HUDEP-2 (cell line): ENCODE results near the gene YWHAG.
"Not testable (repeated sequence)": the region's sequence is repeated elsewhere in the genome, so short reads cannot be mapped to it uniquely, and the experiment has no call there.

Experiments
- DNase-seq, 76 experiments: peaks; one replicate each; lab custom pipeline; 2025; ENCODE audit not compliant: unreplicated experiment in 76 of 76; lab: John Stamatoyannopoulos, UW

Gene YWHAG

DNA sequence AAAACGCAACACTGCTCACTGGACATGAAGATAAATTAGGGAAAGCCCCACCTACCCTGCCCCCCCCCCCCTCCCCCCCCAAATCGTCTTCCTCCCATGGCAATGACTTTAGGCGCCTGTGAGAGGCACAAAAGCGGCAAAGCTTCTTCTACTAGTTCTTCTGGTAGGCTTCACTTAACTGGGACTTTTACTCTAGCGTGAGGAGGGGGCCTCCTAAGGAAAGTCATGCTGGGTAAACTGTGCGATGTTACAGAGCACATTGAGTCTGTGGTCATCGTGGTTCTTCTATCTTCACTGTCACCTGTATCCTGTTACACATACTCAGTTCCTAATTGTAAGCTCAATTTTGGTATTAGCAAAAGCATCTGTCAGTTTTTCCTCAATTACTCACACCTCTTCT, 31.2 kb downstream of the YWHAG start:
- DNase-seq = no peak

DNA sequence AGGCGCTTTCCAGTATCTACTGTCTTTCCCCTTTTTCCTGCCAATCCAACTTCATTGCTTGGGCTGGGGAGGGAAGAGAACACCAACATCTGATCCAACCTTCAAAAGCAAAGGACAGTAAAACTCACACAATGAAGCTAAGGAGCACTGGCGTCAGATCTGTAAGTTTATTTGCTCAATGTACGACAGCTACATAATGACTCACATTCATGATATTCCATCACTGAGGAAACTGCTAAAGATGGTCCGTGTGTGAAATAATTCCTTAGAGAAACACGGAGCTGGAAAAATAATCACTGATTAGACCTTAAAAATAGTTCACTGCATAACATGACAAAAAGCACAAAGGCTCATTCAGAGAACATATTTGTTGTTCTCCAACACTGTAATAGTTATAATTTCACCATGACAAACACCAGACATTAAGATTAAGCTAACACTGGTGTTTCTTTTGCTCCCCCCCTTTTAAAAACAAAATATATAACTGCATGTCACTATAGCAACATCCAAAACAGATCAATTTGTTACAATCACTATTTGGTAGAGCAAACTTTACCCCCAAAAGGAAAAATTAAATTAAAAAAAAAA, 32.1 kb downstream of the YWHAG start:
- no peak for DNase-seq

DNA sequence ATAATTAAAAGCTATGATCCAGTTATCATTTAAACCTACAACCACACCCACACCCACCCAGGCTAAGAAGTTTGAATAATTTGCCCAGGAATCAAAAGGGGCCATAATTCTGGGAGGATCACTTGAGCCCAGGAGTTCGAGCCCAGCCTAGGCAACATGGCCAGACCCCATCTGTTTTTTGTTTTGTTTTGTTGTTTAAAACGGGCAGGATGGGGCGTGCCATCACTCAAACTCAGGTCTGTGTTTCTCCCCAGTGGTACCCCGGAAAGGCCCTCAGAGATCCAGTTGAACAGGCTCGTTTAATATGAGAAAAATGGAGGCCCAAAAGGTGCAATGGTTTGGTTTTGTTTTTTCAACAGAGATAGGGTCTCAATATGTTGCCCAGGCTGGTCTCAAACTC, 33.0 kb downstream of the YWHAG start:
- no peak for DNase-seq

DNA sequence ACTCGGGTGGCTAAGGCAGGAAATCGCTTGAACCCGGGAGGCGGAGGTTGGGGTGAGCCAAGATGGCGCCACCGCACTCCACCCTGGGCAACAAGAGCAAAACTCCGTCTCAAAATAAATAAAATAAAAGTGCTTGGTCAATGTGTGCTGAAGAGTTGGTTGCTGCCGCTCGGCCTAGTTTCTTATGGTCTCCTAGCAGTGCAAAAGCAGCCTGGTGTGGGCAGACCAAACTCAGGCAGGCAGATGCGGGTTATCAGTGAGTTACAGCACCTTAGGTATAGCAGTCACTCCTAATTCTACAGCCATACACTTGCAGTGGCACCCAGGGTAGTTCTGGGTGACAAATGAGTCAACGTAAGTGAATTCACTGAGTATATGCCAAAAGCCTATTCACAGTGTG, 33.7 kb downstream of the YWHAG start:
- DNase-seq = peak in 2 of 76 experiments; percentile 11 to 23

DNA sequence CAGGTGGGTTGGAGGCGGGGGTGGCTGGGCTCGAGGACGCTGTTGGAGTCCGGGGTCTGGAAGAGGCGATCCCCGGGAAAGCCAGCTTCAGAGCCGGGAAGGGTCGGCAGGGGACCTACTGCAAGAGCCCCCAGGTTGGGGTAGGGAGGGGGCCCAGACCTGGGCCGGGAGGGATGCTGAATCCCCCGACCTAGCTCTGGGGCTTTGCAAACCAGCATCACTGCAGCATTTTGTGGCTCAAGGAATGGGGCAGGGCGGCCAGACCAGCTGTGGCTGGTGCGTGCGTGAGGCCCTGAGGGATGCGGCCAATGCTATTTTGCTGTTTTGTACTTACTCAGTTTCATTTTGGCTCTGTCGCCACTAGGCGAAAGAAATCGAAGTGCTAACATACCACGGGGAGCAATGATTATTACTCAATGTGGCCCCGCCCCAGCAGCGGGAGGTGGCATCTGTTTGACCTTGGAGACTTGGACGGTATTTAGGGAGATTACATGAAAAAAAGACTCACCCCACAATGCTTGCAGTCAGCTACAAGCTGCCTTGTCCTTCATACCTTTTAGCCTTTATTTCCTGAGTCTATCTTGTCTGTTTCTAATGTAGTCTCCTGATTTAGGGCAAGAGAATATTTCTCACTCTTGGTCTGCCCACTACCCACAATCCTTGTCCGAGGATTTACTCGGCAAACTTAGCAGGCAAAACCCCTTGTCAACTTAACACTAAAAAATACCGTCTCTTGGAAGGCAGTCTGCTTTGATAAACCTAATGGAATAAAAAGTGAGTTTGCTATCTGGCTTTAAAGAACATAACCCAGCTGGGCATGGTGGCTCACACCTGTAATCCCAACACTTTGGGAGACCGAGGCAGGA, 40.1 kb downstream of the YWHAG start:
- DNase-seq = peak in 74 of 76 experiments; percentile 7 to 88 (median 70)

DNA sequence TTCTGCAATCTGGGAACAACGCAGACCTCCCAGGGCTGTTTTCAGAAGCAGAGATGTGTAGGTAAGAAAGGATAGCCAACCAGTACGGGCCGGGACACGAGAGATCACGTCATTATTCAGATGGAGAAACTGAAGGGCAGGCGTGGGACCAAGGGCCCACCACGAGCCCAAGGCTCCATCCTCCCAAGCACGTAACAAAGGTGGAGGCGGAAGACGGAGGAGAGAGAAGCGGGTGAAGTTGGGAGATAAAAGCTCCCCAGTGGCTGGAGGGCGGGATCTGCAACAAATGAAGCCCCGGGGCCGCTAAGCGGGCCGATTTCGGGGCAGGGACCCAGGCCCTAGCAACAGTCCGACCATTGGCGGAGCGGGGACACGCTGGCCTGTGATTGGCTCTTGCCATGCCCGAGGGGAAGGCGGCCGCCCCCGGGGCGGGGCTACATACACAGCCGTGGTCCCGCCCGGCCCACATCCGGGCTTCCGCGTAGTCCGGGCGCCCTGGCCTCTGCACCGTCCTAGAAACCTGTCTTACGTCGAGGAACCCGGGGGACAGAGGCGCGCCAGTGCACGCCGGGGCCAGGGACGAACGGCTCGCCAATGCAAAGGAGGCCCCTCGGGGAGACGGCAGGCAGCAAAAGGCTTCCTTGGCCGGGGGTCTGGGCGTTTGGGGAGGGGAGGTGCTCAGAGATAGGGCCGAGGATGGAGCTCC, 40.9 kb downstream of the YWHAG start:
- peak in 75 of 76 experiments; percentile 56 to 98 (median 95) for DNase-seq

DNA sequence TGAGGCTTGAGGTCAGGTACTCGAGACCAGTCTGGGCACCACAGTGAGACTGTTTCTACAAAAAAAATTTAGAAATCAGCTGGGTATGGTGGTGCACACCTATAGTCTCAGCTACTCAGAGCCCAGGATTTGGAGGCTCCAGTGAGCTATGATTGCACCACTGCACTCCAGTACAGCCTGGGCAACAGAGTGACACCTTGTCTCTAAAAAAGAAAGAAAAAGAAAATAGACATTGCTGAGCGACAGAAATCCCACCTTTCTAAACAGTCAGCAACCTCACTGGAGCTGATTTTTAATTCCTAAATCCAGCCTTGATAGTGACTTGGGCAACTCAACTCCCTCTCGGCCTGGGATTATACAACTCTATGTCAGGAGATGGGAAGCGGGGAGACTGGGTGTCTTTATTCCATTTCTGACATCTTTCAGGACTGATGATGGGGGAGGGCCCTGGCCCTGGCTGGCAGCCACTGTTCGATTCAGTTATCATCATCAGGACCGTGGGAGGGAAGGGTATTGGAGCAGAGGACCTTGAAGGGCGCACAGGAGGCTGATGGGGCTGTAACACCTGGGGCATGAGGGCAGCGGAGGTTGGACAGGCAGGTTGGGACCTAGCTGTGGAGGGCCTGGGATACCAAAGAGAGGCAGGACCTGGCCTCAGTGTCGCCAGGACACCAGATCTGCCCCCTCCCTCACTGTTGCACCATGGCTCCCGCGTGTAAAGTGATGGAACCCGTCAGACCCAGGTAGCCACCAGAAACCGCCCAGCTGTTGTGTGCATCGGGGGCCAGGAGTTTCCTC, 41.6 kb downstream of the YWHAG start:
- DNase-seq = peak in 23 of 76 experiments; percentile 5 to 43 (median 15)

DNA sequence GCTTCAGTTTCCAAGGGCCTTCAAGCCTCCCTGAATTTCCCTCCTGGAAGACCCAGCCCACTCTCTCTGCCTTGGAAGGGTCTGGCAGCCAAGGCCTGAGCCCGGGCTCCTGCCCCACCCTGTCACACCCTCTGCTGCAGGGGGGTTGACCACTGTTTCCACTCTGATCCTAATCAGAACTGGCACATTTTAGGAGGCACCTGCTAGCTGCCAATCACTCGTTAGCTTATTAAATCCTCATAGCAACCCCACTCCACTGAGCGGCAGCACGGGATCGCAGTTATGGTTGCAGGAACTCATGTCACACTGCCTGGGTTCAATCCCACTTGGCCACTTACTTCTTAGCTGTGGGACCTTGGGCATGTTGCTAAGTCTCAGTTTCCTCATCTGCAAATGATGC, 43.4 kb downstream of the YWHAG start:
- peak in 72 of 76 experiments; percentile 9 to 81 (median 56) for DNase-seq

DNA sequence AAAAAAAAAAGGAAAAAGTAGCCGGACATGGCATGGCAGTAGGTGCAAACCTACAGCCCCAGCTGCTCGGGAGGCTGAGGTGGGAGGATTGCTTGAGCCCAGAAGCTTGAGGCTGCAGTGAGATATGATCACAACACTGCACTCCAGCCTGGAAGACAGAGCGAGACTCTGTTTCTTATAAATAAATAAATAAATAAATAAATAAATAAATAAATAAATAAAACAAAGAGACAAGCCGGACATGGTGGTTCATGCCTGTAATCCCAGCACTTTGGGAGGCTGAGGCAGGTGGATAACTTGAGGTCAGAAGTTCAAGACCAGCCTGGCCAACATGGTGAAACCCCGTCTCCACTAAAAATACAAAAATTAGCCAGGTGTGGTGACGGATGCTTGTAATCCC, 44.1 kb downstream of the YWHAG start:
- DNase-seq = not testable (repeated sequence)

DNA sequence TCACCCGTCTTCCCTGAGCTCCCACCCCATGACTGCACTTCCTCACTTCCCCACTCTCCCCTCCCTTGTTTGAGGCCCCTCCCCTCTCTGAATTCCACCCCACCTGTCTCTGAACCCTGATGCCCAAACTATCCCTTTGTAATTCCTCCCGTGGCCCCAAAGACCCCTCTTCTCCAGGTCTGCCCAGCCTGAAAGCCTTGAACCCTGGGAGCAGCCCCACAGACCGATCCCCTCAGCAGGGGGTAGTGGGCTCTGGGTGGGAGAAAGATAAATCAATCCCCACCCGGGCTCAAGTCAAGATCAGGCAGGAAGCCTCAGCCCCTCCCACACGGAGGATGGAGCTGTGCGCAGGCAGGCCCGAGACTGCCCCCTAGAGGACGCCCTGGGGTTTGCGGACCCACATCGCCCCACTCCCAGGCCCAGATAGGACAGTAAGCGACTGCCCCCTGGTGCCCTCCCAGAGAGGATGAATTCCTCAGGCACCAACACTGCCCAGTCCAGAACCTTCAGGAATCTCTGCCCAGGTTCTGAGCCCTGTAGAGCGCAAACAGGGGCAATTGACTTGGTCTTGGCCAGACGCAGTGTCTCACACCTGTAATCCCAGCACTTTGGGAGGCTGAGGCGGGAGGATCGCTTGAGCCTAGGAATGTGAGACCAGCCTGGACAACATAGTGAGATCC, 44.6 kb downstream of the YWHAG start:
- DNase-seq = peak; percentile 5 to 96 (median 89)

DNA sequence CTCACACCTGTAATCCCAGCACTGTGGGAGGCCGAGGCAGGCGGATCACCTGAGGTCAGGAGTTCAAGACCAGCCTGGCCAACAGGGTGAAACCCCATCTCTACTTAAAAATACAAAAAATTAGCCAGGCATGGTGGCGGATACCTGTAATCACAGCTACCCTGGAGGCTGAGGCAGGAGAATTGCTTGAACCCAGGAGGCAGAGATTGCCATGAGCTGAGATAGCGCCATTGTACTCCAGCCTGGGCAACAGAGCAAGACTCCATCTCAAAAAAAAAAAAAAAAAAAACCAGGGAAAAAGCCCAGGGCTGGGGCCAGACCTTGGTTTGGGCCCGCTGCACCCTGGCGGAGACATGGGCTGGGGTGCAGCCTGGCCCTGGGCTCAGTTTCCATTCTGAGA, 47.0 kb downstream of the YWHAG start:
- not testable (repeated sequence) for DNase-seq

DNA sequence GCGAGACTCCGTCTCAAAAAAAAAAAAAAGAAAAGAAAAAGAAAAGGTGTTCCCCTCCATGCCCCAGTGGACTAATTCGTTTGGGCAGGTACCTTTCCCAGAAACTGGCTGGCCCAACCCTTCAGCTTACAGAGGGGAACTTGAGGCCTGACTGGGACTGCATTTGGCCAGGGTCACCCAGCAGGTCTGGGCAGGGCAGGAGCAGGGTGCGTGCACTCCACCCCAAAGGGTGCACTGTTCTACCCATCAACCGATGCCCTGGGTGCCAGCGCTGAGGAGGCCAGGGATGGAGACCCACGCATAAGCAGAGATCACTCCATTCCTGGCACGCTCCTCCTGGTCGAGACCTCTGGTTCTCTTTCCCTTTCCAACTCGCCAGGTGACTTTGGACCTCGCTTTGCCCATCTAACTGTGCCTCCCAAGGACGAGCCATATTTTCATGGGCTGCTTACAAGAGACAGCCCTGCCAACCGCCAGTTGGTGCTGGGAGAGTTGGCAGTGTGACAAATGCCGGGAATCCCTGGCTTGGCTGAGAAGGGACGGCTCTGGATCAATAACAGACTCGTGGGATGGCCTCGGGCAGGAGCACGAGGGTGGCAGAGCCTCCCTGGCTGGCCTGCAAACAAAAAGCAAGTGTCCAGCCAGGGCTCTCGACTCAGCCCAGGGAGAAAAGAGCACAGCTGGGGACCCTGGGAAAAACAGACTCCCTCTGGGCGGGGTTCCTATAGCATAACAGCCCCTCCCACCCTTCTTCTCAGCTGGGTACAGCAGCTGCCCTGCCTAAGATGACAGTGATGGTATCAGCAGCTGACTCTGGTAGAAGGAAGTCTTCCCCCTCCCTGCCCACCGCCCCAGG, 48.5 kb downstream of the YWHAG start:
- peak in 63 of 76 experiments; percentile 6 to 75 (median 36) for DNase-seq

DNA sequence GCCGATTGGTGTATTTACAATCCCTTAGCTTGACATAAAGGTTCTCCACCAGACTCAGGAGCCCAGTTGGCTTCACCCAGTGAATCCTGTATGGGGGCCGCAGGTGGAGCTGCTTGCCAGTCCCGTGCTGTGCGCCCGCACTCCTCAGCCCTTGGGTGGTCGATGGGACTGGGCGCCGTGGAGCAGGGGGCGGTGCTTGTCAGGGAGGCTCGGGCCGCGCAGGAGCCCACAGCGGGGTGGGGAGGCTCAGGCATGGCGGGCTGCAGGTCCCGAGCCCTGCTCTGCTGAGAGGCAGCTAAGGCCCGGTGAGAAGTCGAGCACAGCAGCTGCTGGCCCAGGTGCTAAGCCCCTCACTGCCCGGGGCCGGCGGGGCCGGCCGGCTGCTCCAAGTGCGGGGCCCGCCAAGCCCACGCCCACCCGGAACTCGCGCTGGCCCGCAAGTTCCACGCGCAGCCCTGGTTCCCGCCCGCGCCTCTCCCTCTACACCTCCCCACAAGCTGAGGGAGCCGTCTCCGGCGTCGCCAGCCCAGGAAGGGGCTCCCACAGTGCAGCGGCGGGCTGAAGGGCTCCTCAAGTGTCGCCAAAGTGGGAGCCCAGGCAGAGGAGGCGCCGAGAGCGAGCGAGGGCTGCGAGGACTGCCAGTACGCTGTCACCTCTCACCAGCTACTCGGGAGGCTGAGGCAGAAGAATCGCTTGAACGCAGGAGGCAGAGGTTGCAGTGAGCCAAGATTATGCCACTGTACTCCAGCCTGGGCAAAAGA, 49.3 kb downstream of the YWHAG start:
- not testable (repeated sequence) for DNase-seq

DNA sequence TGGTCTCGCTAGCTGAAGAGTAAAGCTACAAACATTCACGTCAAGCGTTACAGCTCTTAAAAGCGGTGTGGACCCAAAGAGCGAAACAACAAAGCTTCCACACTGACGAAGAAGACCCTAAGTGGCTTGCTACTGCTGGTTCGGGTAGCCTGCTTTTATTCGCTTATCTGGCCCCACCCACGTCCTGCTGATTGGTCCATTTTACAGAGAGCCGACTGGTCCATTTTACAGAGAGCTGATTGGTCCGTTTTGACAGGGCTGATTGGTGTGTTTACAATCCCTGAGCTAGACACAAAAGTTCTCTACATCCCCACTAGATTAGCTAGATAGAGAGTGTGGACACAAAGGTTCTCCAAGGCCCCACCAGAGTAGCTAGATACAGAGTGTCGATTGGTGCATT, 49.9 kb downstream of the YWHAG start:
- DNase-seq = not testable (repeated sequence)

DNA sequence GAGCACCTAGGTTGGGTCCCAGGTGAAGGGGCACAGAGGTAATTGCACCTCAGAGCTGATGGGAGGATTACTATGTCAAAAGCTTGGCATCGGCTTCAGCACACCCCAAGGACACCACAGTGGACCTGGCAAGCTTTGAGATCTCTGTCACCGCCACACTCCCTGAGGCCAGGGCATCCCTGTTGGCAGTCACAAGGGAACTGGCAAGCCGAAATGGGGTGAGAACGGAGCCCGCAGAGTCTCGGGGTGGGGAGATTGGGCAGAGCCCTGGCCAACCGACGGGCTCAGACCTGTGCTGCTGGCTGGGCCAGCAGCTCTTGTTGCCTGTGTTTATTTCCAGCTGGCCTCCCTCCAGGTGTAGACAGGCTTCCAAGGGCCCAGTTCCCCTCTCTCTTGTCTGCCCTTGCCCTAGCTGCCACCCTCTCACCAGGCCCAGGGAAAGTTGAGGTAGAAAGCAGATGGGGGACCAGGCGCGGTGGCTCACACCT, 53.9 kb downstream of the YWHAG start:
- peak in 5 of 76 experiments; percentile 12 to 37 (median 15) for DNase-seq

DNA sequence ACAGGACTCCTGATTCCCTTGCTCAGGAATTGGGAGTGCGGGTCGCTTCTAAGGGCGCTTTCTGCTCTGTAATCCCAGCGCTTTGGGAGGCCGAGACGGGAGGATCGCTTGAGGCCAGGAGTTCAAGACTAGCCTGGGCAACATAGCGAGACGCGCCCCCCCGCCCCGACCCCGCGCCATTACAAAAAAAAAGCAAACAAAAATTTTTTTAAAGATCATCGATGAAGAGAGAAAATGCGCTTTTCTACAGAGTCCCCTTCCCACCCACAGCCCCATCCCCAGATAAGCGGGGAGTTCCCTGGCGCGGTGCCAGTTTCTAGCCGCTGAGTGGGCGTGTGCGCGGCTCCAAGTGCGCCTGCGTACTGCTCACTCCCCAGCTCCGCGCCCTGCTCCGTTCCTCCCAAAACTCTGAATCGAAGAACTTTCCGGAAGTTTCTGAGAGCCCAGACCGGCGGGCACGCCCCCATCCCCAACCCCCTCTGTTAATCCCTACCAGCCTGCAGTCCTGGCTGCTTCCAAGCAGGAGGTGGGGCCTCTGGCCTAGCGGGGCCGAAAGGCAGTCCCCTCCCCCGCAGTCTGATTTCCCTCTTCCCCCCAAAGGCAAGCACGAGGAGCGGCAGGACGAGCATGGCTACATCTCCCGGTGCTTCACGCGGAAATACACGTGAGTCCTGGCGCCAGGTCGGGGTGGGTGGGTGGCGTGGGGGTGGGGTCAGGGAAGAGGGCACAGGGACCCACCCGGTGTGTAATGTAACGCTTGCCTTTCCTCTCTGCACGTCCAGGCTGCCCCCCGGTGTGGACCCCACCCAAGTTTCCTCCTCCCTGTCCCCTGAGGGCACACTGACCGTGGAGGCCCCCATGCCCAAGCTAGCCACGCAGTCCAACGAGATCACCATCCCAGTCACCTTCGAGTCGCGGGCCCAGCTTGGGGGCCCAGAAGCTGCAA, 55.3 kb downstream of the YWHAG start:
- peak in 74 of 76 experiments; percentile 46 to 93 (median 80) for DNase-seq
